Measurements from ENCODE around the gene DHPS.

- no peak for TF ChIP-seq POLR2A (IDR thresholded peaks at IDR 0.05; ENCODE audit: low read depth, low read length)
- TF ChIP-seq POLR2AphosphoS5 (IDR thresholded peaks at IDR 0.05; ENCODE audit: low read depth, low read length), result no peak
Measured at GRCh38 chr19:12676928-12677327, 4.8 kb downstream of the DHPS start.
